ENCODE data around the gene CD300LD.

GRCh38 chr17:74561586-74561985 lies 30.5 kb downstream of the CD300LD start:
- no peak for TF ChIP-seq GATA2 (IDR thresholded peaks at IDR 0.05; ENCODE audit: low read depth, low read length)
- no peak for TF ChIP-seq GATA3 (IDR thresholded peaks at IDR 0.05; ENCODE audit: low read depth, low read length)

All from SH-SY5Y (cell line).